ENCODE data around the gene NUAK1. TPM values are rescaled to one million over a fixed set of nuclear protein-coding genes. Genes with fewer than 3 reads are reported as not detected.

The NUAK1 gene
- total and polyA plus RNA-seq, 4 donors = 2.9 to 14.1 (median 9.2) TPM

- no peak for ATAC-seq (ENCODE audit: insufficient read depth, low FRiP score)
Observed at GRCh38 chr12:106123110-106123509, 15.6 kb downstream of the NUAK1 start.

GRCh38 chr12:106122004-106122403 is 16.8 kb downstream of the NUAK1 start:
- peaks cover 0 to 52% (median 13%) of the 10 kb centered on the region in 5 donors for H3K4me1 ChIP-seq (ENCODE audit: control insufficient read depth in 5 of 5, insufficient read depth in 5 of 5, low read length in 5 of 5)
- 85 to 89% methylated on average over 3 of the region's 3 CpGs for WGBS, 2 donors
- no peaks in the 10 kb centered on the region for H3K27me3 ChIP-seq (ENCODE audit: control insufficient read depth in 3 of 3, insufficient read depth in 3 of 3, low read length in 2 of 3)
- no peak for DNase-seq
- H3K27ac ChIP-seq (ENCODE audit: low read depth in 1 of 2, low read length in 1 of 2) = peak overlapping the region; percentile 39 to 91
- H3K9ac ChIP-seq (ENCODE audit: insufficient read depth in 1 of 2, low read length in 2 of 2) = no peak overlapping the region
- TF ChIP-seq CTCF (IDR thresholded peaks at IDR 0.05; ENCODE audit: control extremely low read depth, extremely low read depth) = no peak
- no peaks in the 10 kb centered on the region for H3K36me3 ChIP-seq (ENCODE audit: control insufficient read depth in 4 of 4, insufficient read depth in 4 of 4, low read length in 4 of 4)
- ATAC-seq (ENCODE audit: insufficient read depth, low FRiP score) = no peak
- no peaks in the 10 kb centered on the region for H3K9me3 ChIP-seq (ENCODE audit: control insufficient read depth in 4 of 4, insufficient read depth in 3 of 4, low read length in 3 of 4)
- H3K4me3 ChIP-seq = no peak overlapping the region

More at GRCh38 chr12:106123110-106123509, 15.6 kb downstream of the NUAK1 start:
- Histone ChIP-seq H3K36me3 (ENCODE audit: control insufficient read depth in 4 of 4, insufficient read depth in 4 of 4, low read length in 4 of 4) (no peaks in the 10 kb centered on the region), H3K4me1 (ENCODE audit: control insufficient read depth in 5 of 5, insufficient read depth in 5 of 5, low read length in 5 of 5) (peaks cover 0 to 53% (median 19%) of the 10 kb centered on the region in 5 donors), H3K9ac (ENCODE audit: insufficient read depth in 1 of 2, low read length in 2 of 2) (no peak overlapping the region), H3K27me3 (ENCODE audit: control insufficient read depth in 3 of 3, insufficient read depth in 3 of 3, low read length in 2 of 3) (no peaks in the 10 kb centered on the region), H3K9me3 (ENCODE audit: control insufficient read depth in 4 of 4, insufficient read depth in 3 of 4, low read length in 3 of 4) (no peaks in the 10 kb centered on the region), H3K27ac (ENCODE audit: low read depth in 1 of 2, low read length in 1 of 2) (peak overlapping the region in 1 of 2 donors; percentile 91), H3K4me3 (no peak overlapping the region)
- 75 to 78% methylated on average over 5 of the region's 5 CpGs for WGBS, 2 donors
- DNase-seq = no peak
- no peak for TF ChIP-seq CTCF (IDR thresholded peaks at IDR 0.05; ENCODE audit: control extremely low read depth, extremely low read depth)

- Histone ChIP-seq H3K4me1 (ENCODE audit: control insufficient read depth in 5 of 5, insufficient read depth in 5 of 5, low read length in 5 of 5) (peaks cover 0 to 51% (median 14%) of the 10 kb centered on the region in 5 donors), H3K9me3 (ENCODE audit: control insufficient read depth in 4 of 4, insufficient read depth in 3 of 4, low read length in 3 of 4) (no peaks in the 10 kb centered on the region), H3K36me3 (ENCODE audit: control insufficient read depth in 4 of 4, insufficient read depth in 4 of 4, low read length in 4 of 4) (no peaks in the 10 kb centered on the region), H3K27ac (ENCODE audit: low read depth in 1 of 2, low read length in 1 of 2) (peak overlapping the region; percentile 73 to 91), H3K4me3 (no peak overlapping the region), H3K27me3 (ENCODE audit: control insufficient read depth in 3 of 3, insufficient read depth in 3 of 3, low read length in 2 of 3) (no peaks in the 10 kb centered on the region), H3K9ac (ENCODE audit: insufficient read depth in 1 of 2, low read length in 2 of 2) (no peak overlapping the region)
- TF ChIP-seq CTCF (IDR thresholded peaks at IDR 0.05; ENCODE audit: control extremely low read depth, extremely low read depth) = no peak
- peak in 2 of 3 donors; percentile 62 to 65 for DNase-seq
- WGBS, 2 donors = 78 to 86% methylated on average over 8 of the region's 8 CpGs
- no peak for ATAC-seq (ENCODE audit: insufficient read depth, low FRiP score)
Observed at GRCh38 chr12:106120519-106121105, 18.1 kb downstream of the NUAK1 start.

- no peaks in the 10 kb centered on the region for H3K9me3 ChIP-seq (ENCODE audit: control insufficient read depth in 4 of 4, insufficient read depth in 3 of 4, low read length in 3 of 4)
- peaks cover 0 to 62% (median 26%) of the 10 kb centered on the region in 5 donors for H3K4me1 ChIP-seq (ENCODE audit: control insufficient read depth in 5 of 5, insufficient read depth in 5 of 5, low read length in 5 of 5)
- H3K36me3 ChIP-seq (ENCODE audit: control insufficient read depth in 4 of 4, insufficient read depth in 4 of 4, low read length in 4 of 4) = no peaks in the 10 kb centered on the region
- DNase-seq (no peak), ATAC-seq (ENCODE audit: insufficient read depth, low FRiP score) (no peak)
- 71 to 80% methylated on average over 9 of the region's 9 CpGs for WGBS, 2 donors
- H3K27ac ChIP-seq (ENCODE audit: low read depth in 1 of 2, low read length in 1 of 2) = peak overlapping the region in 1 of 2 donors; percentile 24
- H3K4me3 ChIP-seq = no peak overlapping the region
- no peaks in the 10 kb centered on the region for H3K27me3 ChIP-seq (ENCODE audit: control insufficient read depth in 3 of 3, insufficient read depth in 3 of 3, low read length in 2 of 3)
- H3K9ac ChIP-seq (ENCODE audit: insufficient read depth in 1 of 2, low read length in 2 of 2) = no peak overlapping the region
- TF ChIP-seq CTCF (IDR thresholded peaks at IDR 0.05; ENCODE audit: control extremely low read depth, extremely low read depth) = no peak
Observed at GRCh38 chr12:106119301-106119700, 19.5 kb downstream of the NUAK1 start.
